Measurements from ENCODE around the gene CD69. TPM values are rescaled to one million over a fixed set of nuclear protein-coding genes. Genes with fewer than 3 reads are reported as not detected.

CD69 gene
- total RNA-seq, 4 donors from 2014 or later: 5.0 to 18.2 (median 6.2) TPM

DNA sequence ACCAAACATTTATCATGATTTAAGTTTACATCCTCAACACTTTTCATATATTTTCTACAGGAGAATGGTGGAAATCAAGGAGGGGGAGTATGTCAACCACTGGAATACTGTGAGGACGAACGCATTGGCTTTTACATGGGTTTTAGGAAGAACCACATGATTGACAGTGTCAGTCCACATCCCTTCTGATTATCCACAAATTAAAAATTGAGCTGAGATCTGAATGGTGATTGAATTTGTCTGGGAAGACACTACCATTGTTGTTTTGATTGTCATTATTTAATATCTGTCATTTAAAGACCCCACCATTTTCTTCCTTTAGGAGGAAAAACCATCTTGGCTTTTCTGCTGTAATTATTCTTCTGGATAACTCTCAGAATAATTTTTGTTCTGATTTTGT, 35.2 kb upstream of the CD69 start:
- 95 to 98% methylated on average over 2 of the region's 2 CpGs for WGBS, 2 donors
- H3K4me1 ChIP-seq: no peaks in the 10 kb centered on the region
- no peak overlapping the region for H3K27ac ChIP-seq
- no peak for TF ChIP-seq POLR2A (IDR thresholded peaks at IDR 0.05)
- TF ChIP-seq, protein P1, sequence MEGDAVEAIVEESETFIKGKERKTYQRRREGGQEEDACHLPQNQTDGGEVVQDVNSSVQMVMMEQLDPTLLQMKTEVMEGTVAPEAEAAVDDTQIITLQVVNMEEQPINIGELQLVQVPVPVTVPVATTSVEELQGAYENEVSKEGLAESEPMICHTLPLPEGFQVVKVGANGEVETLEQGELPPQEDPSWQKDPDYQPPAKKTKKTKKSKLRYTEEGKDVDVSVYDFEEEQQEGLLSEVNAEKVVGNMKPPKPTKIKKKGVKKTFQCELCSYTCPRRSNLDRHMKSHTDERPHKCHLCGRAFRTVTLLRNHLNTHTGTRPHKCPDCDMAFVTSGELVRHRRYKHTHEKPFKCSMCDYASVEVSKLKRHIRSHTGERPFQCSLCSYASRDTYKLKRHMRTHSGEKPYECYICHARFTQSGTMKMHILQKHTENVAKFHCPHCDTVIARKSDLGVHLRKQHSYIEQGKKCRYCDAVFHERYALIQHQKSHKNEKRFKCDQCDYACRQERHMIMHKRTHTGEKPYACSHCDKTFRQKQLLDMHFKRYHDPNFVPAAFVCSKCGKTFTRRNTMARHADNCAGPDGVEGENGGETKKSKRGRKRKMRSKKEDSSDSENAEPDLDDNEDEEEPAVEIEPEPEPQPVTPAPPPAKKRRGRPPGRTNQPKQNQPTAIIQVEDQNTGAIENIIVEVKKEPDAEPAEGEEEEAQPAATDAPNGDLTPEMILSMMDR (IDR thresholded peaks at IDR 0.05): no peak
- DNase-seq: no peak
- no peak overlapping the region for H3K4me3 ChIP-seq (replicated peaks in 1 of 3)
- H3K9me3 ChIP-seq: no peaks in the 10 kb centered on the region
- intact Hi-C loops (cut with DNase I): no loop called here
- H3K36me3 ChIP-seq: no peaks in the 10 kb centered on the region
- no peaks in the 10 kb centered on the region for H3K27me3 ChIP-seq

DNA sequence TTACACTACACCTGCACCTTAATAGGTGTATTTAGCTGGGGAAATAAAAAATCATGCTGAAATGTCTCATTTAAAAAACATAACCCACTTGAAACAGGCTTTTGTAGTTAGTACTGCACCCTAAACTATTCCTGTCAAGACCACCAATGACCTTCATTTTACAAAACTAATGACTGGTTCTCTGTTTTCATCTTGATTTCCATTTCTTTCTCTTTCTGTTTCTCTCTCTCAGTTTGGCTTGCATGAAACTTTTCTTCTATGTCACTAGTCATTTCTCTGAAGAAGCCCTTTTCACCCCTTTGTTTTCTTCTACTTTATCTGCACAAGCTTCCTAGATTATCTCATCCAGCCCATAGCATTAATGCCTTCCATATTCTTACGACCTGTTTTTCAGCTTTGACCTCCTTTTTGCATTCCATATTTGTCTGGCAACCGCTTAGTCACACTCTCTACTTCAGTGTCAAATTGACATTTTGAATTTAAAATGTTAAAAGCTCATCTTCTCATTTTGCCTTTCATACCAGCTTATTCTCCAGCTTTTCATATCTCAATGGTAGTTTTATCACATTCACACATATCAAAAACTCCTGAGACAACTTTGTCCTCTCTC, 33.9 kb upstream of the CD69 start:
- intact Hi-C loops (cut with DNase I): no loop called here
- Histone ChIP-seq H3K4me3 (replicated peaks in 1 of 3) (no peak overlapping the region), H3K27me3 (no peaks in the 10 kb centered on the region), H3K4me1 (no peaks in the 10 kb centered on the region), H3K36me3 (no peaks in the 10 kb centered on the region), H3K27ac (no peak overlapping the region), H3K9me3 (no peaks in the 10 kb centered on the region)
- 78 to 83% methylated on average over 2 of the region's 2 CpGs for WGBS, 2 donors
- DNase-seq: no peak
- TF ChIP-seq, protein P1 (IDR thresholded peaks at IDR 0.05): no peak
- TF ChIP-seq POLR2A (IDR thresholded peaks at IDR 0.05): no peak

DNA sequence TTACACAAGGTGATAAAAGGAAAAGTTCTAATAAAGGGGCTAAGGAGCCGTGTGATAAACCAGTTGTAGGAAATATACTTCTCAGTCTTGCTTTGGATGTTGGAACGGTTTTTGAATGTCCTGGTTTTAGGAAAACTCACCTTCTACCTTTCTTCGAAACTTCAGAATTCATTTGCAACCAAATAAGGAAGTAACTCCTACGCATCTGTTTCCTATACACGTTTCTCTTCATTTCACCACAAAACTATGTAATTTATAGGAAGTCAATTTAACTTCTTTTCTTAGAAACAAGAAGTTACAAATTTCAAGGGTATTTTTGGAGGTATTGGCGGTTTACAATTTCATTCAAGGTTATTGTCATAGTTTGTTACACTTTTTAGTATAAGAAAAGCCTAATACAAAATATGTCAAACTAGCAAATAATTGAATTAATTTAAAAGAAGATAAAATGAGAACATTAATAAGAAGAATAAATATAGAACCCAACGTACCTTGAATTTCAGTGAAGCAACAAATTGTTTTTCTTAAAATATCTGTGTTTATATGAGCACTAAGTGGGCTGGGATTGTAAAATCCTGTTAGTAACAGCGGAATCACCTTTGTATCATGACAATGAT, 33.2 kb upstream of the CD69 start:
- 76 to 82% methylated on average over 8 of the region's 8 CpGs for WGBS, 2 donors
- Histone ChIP-seq H3K27me3 (no peaks in the 10 kb centered on the region), H3K36me3 (no peaks in the 10 kb centered on the region), H3K4me1 (no peaks in the 10 kb centered on the region), H3K4me3 (replicated peaks in 1 of 3) (no peak overlapping the region), H3K9me3 (no peaks in the 10 kb centered on the region), H3K27ac (no peak overlapping the region)
- intact Hi-C loops (cut with DNase I): no loop called here
- TF ChIP-seq, protein P1 (IDR thresholded peaks at IDR 0.05): no peak
- TF ChIP-seq POLR2A (IDR thresholded peaks at IDR 0.05): no peak
- no peak for DNase-seq

- WGBS, 2 donors: 92 to 93% methylated on average over 2 of the region's 2 CpGs
- Histone ChIP-seq H3K36me3 (no peaks in the 10 kb centered on the region), H3K27ac (no peak overlapping the region), H3K9me3 (no peaks in the 10 kb centered on the region), H3K4me1 (no peaks in the 10 kb centered on the region), H3K4me3 (replicated peaks in 1 of 3) (no peak overlapping the region), H3K27me3 (no peaks in the 10 kb centered on the region)
- DNase-seq: no peak
- intact Hi-C loops (cut with DNase I): no loop called here
- TF ChIP-seq, protein P1 (IDR thresholded peaks at IDR 0.05): no peak
- no peak for TF ChIP-seq POLR2A (IDR thresholded peaks at IDR 0.05)
Measured at GRCh38 chr12:9792961-9793617, 32.4 kb upstream of the CD69 start.

Measured in thyroid gland (tissue), 4 donors.